IPS-18c (cell line): Measurements from ENCODE around the gene C15orf39.
"Not testable (repeated sequence)": the region's sequence is repeated elsewhere in the genome, so short reads cannot be mapped to it uniquely, and the experiment has no call there.

ENCODE experiments used
- H3K4me3 ChIP-seq: 2 replicates; pipeline ENCODE4 v1.7.0; 2013; ENCODE audit warnings: low read depth, mild to moderate bottlenecking, low read length, moderate library complexity; ENCODE audit not compliant: insufficient read depth
- H3K9me3 ChIP-seq: one replicate; pipeline ENCODE4 v1.6.1; 2013; ENCODE audit warnings: mild to moderate bottlenecking, low read length, moderate library complexity; ENCODE audit not compliant: control insufficient read depth, insufficient read depth

C15orf39 gene

DNA sequence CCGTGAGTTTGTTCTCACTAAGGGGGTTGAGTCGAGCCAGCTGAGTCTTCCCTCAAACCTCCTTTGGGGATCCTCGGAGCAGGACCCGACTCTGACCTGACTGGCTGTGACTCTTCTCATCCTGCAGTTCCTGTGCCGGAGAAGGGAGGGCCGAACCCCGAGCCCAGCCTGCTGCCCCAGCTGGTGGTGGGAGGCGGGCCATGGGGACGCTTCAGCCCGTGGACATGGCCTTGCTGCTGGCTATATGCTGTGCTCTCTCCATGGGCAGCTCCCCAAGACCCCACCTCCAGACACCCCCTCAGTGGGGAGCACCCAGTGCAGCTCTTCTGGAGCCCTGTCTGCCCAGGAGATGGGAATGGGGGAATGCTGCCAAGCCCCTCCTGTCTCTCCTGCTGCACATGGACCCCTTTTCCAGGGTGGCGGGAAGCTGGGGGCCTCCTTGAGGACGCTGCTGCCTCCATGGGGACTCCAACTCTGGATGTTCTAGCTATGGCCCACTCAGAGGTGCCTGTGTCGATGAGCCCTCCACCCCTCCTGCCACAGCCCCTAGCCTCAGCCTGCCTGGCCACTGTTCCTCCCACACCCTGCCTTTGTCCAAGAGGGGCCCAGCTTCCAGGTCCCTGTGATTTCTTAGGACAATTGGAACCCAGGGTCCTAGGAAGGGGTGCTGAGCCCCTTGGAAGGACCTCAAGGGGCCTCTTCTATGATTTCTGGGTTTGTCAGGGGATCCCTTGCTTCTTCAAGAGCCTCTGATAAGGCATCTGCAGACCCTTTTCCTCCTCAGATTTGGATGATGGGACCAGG, 12.8 kb downstream of the C15orf39 start:
- H3K9me3 ChIP-seq, result no peaks in the 10 kb centered on the region
- H3K4me3 ChIP-seq, result no peak overlapping the region

DNA sequence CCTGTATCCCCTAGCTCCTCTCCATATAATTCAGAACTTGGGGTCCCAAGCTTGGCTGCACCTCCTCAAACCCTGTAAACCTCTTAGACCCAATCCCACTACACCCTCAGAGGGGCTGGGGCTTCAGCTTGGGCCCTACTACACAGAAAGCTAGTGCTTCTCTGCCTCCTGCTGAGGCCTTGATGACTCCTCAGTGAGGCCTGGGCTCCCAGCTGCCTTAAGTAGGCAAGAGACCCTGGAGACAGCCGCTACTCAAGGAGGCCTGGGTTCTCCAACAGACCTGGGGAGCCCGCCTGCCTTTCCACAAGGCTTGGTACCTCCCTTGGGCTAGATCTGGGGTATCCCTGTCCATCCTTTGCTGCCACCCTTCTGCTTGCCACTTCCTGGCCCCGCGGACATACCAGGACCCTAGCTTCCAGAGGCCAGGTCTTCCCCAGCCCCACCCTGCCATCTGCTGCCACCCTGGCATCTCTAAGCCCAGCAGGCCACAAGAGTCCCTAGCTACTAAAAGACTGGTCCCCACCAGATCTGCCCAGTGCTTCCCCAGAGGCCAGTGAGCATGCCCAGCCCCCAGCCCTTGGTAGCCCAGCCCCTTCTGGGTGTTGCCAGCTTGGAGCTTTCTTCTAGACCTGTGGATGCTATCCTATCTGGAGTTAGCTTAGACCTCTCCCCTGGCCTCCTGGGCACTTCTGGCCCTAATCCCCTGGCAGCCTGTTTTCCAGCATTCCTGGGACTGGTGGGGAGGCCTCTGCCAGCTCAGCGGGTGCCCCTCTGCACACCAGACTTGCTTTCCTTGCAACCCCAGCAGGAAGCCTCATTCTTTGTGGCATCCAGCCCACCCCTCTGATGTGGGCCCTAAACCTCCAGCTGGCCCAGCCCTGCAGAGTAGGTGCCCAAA, 13.7 kb downstream of the C15orf39 start:
- H3K9me3 ChIP-seq, result no peaks in the 10 kb centered on the region
- no peak overlapping the region for H3K4me3 ChIP-seq

DNA sequence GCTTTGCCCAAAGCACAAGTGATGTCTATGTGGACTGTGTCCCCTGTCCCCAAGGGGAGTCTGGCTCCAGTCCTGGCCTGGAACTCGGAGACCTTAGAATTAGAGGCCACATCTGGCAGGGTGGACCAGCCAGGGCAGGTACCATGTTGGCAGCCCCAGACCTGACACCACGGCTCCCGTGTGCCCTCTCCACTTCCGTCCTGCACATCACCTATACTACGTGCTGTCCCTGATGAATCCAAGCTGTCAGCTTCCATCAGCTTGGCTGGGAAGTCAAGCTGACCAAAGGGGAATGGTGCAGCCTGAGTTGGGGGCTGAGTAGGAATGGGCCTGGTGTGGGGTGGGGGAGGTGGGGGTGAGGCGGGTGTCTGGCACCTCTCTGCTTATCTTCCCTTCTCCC, 15.3 kb downstream of the C15orf39 start:
- H3K9me3 ChIP-seq, result no peaks in the 10 kb centered on the region
- no peak overlapping the region for H3K4me3 ChIP-seq

DNA sequence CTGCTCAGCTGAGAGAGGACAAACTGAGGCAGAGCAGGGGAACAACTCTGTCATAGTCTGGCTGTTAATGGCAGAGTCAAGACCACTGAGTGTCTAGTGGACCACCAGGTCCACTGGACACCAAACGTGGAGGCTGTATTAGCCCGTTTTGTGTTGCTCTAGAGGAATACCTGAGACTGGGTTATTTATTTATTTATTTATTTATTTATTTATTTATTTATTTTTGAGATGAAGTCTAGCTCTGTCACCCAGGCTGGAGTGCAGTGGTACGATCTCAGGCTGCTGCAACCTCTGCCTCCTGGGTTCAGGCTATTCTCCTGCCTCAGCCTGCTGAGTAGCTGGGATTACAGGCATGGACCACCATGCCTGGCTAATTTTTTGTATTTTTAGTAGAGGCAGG, 15.9 kb downstream of the C15orf39 start:
- not testable (repeated sequence) for H3K4me3 ChIP-seq

DNA sequence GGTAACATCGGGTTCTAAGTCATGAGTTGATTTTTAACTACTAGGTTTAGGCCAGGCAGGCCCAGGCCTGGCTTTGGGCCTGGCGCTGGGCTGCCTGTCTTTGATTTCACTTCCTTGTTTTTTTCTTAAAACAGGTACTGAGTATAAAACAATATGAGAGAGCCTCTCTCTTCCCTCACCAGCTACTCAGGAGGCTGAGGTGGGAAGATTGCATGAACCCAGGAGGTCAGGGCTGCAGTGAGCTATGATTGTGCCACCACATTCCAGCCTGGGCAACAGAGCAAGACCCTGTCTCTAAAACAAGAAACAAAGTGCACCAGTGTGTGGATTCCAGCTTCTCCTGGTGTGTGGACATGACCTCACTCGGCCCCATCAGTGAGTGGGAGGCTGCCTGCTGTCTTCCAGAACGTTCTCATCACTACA, 17.8 kb downstream of the C15orf39 start:
- not testable (repeated sequence) for H3K4me3 ChIP-seq, H3K9me3 ChIP-seq

More for the DNA sequence above, 15.9 kb downstream of the C15orf39 start:
- not testable (repeated sequence) for H3K9me3 ChIP-seq

DNA sequence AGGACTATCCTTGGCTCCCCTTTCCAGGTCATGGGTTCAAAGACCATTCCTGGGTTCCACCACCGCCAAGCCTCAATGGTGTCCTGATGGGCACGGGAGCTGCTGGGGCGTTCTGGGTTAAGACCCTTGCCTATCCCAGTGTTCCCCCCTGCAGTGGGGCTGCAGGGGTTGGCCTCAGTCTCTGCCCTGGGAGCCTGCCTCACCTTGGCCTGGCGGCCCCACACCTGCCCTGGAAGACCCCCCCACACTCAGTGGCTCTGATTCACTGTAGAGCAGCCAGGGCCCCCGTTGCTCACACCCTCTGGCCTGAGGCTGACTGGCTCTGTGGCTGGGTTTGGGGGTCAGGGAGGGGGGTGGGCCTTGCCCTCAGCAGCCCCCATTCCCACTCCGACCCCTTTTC, 22.0 kb downstream of the C15orf39 start:
- Histone ChIP-seq H3K4me3 (no peak overlapping the region), H3K9me3 (no peaks in the 10 kb centered on the region)

DNA sequence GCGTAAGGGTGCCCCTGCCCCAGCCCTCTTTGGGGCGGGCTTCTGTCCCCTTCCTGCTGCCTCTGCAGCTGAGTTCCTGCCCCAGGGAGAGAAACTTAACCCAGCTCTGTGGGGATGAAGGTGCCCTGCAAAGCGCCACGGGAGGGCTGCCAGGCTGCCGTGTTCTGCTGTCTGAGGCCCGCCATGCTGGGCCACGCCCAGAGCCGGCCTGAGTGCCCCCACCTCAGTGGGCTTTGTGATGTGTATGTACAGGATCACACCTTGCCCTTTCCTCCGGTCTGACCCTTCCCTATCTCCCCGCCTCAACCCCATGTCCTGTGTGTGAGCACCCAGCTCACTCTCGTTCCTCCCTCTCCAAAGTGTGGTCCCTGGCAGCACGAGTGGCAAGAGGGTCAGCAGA, 22.6 kb downstream of the C15orf39 start:
- Histone ChIP-seq H3K9me3 (no peaks in the 10 kb centered on the region), H3K4me3 (no peak overlapping the region)

DNA sequence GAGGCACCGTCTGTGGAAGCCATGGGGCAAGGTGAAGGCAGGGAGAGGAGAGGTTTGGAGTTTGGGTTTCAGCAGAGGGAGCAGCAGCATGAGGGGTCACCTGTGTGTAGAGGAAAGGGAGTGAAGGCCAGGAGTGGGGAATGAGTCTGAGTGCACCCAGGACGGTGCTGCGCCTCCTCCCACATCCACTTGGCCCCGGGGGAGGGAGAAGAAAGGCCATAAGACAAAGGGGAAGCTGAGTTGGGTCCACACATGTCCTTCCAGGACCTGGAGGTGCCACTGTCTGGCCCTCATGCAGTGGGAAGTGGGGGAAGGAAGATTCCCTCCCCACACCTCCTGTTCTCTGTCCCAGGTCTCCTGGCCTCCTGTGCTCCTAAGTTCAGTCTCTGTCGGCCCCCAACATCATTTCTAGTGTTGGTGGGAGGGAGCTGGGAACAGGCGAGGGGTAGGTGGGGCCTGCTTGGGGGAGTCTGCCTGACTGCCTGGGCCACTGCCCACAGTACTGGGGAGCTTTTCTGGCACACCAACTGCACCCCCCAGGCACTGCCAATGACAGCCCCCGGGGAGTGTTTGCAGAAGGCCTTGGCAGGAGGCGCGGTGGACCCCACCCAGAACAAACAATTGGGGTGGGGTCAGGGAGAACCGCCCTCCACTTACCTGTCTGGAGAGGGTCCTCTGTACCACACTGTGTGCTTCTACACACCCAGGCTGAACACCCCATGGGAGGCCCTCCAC, 23.6 kb downstream of the C15orf39 start:
- not testable (repeated sequence) for H3K4me3 ChIP-seq, H3K9me3 ChIP-seq

DNA sequence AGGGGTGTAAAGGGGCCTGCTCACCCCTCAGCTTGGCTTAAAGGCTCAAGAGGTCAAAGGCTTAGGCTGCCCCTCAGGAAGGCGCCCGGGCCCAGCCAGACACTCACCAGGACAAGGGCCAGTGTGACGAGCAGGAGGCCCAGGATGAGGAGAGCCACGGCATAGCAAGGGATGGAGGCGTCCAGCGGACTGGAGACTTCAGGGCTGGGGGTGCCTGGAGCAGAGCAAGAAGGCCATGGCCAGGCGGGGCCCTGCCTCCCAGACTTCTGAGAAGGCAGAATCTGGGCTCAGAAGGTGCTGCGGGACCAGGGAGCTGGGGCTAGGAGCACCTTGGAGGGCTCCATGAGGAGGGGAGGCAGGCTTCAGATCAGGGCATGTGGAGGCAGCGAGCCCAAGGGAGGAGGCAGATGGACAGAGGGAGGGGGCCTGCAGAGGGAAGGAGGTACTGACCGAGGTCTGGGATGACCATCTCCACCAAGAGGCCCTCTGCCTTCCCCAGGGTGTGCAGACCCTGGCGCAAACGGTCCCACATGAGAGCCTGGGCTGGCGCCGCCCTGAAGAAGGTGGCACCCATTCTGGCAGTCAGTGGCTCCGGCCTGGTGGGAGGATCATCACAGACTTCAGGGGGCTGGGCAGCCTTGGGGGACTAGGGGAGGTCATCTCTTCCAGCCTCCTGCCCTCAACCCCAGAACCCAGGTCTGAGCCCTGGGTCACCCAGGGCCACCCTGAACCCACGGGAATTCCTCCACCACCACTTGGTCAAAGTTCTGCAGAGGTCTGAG, 24.5 kb downstream of the C15orf39 start:
- Histone ChIP-seq H3K9me3 (no peaks in the 10 kb centered on the region), H3K4me3 (no peak overlapping the region)

DNA sequence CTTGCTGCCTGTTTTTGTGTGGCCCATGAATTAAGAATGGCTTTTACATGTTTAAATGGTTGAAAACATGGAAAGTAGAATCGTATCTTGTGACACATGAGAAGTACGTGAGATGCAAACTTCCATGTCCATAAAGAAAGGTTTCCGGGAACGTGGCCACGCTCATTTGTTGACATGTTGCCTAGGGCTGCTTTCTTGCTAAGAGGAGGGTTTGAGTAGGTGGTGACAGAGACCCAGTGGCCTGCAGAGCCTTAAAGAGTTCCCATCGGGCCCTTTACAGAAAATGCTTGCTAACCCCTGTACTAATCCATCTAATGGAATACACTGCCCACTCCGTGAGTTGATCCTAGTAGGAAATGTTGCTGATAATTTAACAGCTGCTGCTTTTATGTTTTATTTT, 25.4 kb downstream of the C15orf39 start:
- not testable (repeated sequence) for H3K9me3 ChIP-seq, H3K4me3 ChIP-seq

DNA sequence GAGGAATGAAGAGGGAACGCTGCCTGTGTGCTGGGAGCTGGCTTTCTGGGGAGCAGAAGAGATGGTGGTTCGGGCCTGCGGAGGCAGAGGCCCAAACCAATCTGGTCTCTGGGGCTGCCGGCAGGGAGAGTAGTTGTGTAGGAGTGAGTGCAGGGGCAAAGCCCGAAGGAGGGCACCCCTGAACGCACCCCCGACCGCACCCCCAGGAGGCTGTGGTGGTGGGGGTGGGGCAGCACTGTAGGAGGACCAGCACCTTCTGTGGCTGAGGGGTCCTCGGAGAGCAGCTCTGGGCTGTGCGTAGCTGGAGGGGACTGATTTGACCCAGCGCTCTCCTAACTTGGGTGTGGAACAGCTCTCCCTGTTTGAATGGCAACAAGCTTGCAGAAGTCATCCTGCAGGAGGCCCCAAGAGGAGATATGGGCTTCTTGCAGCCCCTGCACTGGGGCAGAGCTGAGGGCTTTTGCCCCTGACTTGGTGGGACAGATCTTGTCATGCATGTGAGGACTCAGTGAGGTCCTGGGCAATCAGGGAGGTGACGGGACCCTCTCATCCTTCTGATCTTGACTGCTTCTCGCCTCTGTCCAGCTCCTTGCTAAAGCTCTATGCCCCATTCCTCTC, 26.1 kb downstream of the C15orf39 start:
- no peak overlapping the region for H3K4me3 ChIP-seq
- H3K9me3 ChIP-seq, result no peaks in the 10 kb centered on the region

DNA sequence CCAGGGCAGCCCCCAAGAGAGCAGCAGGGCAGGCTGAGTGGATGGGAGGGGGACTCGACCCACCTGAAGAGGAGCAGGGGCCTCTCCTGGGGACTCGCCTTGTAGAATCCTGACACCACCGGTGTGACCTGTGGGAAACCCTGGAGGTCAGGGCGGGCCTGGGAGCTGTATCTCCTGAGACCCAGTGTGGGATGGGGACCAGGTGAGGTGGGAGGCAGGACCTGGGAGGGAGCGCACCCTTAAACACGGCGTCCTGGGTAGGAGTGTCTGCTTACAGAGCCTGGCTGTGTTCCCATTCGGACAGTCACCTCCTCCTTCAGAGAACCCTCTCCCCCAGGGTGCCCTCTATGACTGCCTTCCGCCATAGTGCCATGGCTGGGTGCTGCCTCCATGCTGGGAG, 27.1 kb downstream of the C15orf39 start:
- Histone ChIP-seq H3K9me3 (no peaks in the 10 kb centered on the region), H3K4me3 (no peak overlapping the region)

DNA sequence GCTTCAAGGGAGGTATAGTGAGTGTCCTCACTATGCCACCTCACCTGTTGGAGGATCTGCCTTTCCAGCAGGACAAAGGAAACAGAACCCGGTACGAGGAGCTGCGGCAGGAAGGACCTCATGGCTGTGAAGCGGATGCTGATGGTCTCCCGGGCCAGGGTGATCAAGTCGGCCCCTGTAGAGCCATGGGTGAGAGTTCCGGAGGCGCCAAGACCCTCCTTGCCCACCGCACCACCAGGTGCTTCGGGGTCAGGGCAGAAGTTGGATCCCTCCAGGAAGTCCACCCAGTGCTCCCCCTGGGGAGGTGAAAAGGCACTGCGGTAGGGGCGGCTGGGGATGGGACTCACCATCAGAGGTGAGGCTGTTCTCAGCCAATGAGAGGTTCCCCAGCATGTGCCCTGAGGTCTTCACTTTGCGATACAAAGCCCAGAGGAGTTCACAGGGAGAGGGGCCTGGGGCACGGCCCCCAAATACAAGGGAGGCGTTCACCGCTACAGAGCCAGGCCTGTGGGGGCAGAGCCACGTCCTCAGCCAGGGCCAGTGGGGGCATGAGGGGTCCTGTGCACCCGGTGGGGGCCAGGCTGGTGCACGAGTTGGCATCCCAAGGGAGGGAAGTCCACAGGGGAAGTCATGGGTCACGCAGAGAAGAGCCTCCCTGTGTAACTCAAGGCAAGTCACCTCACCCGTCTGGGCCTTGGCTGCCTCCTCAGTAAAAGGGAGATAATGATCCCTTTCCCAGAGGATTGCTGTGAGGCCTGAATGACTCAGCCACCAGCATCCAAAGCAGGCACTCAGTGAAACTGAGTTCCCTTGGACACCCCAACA, 27.7 kb downstream of the C15orf39 start:
- Histone ChIP-seq H3K4me3 (no peak overlapping the region), H3K9me3 (no peaks in the 10 kb centered on the region)

DNA sequence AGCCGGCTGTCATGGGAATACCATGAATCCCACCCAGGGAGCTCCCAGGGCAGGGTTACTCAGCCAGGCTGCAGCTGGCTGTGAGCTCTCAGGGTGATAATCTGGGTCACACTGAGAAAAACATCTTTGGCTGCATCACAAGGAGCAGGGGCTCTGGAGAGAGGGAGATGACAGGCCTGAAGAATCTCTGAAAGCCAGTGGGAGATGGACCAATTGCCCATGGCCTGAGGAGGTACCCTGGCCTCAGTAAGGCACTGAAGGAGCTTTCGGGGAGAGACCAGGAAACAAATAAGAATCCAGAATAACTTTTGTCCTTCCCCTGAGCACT, 28.3 kb downstream of the C15orf39 start:
- H3K9me3 ChIP-seq, result peaks cover 1% of the 10 kb centered on the region
- H3K4me3 ChIP-seq, result no peak overlapping the region

DNA sequence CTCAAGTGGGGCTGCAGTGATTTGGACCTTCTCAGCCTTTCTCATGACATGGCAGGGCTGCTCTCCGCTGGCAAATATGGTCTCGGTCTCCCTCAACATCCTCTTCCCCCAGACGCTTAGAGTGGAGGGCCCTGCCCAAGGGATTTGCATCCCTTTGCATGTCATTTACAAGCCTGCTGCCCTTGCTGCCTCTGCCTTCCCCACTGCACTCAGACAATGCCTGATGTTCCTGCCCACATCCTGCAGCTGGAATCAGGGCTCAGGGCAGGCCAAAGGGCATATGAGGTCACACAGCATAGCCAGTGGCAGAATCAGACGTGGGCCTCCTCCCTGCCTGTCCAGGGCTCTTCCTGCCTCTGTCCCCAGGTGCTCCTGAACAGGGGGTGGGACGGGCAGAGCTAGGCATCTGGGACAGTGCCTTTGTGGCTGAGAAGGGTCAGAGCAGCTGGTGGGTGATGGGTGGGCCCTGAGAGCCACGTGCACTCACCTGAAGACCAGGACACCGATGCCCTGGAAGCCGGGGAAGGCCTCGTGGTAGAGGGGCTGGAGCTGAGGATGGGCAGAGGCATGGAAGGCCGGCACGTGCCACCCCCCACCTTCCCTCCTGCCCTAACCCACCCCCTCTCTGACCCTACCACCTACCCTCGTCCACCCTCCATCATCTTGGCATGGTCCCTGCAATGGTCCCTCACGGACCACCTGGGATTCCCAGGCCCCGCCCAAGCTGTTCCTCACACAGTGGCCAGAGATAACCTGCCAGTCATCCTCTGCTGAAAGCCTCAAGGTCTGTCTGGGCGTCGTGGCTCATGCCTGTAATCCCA, 29.1 kb downstream of the C15orf39 start:
- H3K4me3 ChIP-seq, result no peak overlapping the region
- H3K9me3 ChIP-seq, result peaks cover 2% of the 10 kb centered on the region
